Tibial nerve (tissue), 4 donors: Measurements from ENCODE around the gene SUSD2. TPM values are rescaled to one million over a fixed set of nuclear protein-coding genes. Genes with fewer than 3 reads are reported as not detected.
"Not testable (repeated sequence)": the region's sequence is repeated elsewhere in the genome, so short reads cannot be mapped to it uniquely, and the experiment has no call there.

Experiments
- DNase-seq, 2 donors: peaks; one replicate each; pipeline ENCODE4 v3.0.0-alpha.2; 2019; ENCODE audit warnings: low spot score in 2 of 2
- H3K27ac ChIP-seq, 4 donors: fragments of 200-600 bp; sonication (generic) in 3 of 4; one replicate each; pipeline ENCODE4 v1.5.1; 2017 to 2019; ENCODE audit warnings: mild to moderate bottlenecking in 1 of 4
- H3K27me3 ChIP-seq, 2 donors: fragments of 200-600 bp; sonication (generic) in 1 of 2; one replicate each; pipeline versions ENCODE4 v1.5.1 to v1.6.0; 2017 to 2019
- H3K36me3 ChIP-seq, 3 donors: fragments of 200-600 bp; sonication (generic); one replicate each; pipeline ENCODE4 v1.5.1; 2018 to 2019
- H3K4me1 ChIP-seq, 4 donors: fragments of 200-600 bp; sonication (generic) in 3 of 4; one replicate each; pipeline ENCODE4 v1.5.1; 2017 to 2019
- H3K4me3 ChIP-seq, 4 donors: fragments of 200-600 bp; sonication (generic) in 3 of 4; one replicate each; pipeline ENCODE4 v1.5.1; 2017 to 2019; ENCODE audit warnings: mild to moderate bottlenecking in 1 of 4, moderate library complexity in 1 of 4
- H3K9me3 ChIP-seq, 4 donors: fragments of 200-600 bp; sonication (generic) in 3 of 4; one replicate each; pipeline ENCODE4 v1.5.1; 2017 to 2019
- EP300 ChIP-seq, 2 donors: sonication (generic); formaldehyde crosslinking; IDR thresholded peaks; one replicate each; pipeline ENCODE4 v1.6.1; 2017; ENCODE audit warnings: antibody characterized with exemption in 2 of 2, mild to moderate bottlenecking in 1 of 2
- POLR2A ChIP-seq, 2 donors: fragments of 450-650 bp; IDR thresholded peaks; one replicate each; pipeline ENCODE4 v1.6.1; 2017; ENCODE audit warnings: antibody characterized with exemption in 2 of 2, mild to moderate bottlenecking in 2 of 2, moderate library complexity in 2 of 2
- WGBS, 2 donors: methylation state at CpG; one replicate each; pipeline ENCODE4 v1.1.5; 2018; 5-methylcytosine and 5-hydroxymethylcytosine counted together
- total RNA-seq, 4 donors: library from RNA; depleted of rRNA; stranded (reverse); fragments of >200 nt; gene quantifications; one replicate each; pipeline ENCODE4 v1.1.0, GENCODE V29; 2016
- TF ChIP-seq, protein P1 (sequence below), 5 experiments: fragments of 200-600 bp in 3 of 5; fragments of 450-650 bp in 2 of 5; sonication (generic) in 3 of 5; IDR thresholded peaks; one replicate each; pipeline ENCODE4 v1.5.1; 2016 to 2019; ENCODE audit warnings: antibody characterized with exemption in 5 of 5, mild to moderate bottlenecking in 3 of 5, moderate library complexity in 2 of 5

Gene SUSD2
- total RNA-seq, 4 donors from 2014 or later, result 9.0 to 9.6 (median 9.4) TPM

DNA sequence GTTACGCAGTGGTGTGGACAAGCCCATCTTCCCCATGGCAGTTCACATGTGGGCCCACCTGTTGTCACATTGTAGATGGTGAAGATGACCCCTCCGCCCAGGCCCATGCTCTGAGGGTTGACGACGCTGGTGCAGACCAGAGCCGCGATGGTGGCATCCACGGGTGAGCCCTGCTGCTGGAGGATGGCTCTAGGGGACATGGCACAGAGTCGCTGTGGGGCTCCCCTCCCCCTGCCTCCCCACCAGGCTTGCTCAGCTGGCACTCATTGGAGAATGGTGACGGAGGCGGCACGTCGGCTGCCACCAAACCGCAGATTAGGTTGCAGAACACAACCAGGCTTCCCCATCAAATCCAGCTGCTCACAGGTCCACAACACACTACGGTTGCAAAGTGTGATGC, 52.5 kb downstream of the SUSD2 start:
- 90% methylated on average over 2 to 14 of the region's 14 CpGs for WGBS, 2 donors

DNA sequence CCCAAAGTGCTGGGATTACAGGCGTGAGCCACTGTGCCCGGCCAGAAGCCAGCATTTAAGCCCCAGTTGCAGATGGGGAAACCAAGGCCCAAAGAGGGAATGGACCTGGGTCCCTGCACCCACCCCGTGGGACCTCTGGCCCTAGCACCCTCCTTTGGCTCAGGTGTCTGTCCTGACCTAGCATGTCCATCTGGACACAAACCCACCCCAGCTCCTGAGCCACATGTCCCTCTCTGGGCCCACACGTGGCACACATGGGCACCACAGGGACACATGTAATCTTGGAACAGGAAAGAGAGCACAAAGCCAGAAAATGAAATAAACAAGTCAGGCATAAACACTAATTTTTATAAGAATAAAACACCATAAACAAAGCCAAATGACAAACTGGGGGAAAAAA, 54.0 kb downstream of the SUSD2 start:
- Histone ChIP-seq H3K4me1 (no peaks in the 10 kb centered on the region), H3K9me3 (no peaks in the 10 kb centered on the region), H3K36me3 (no peaks in the 10 kb centered on the region), H3K27ac (no peak overlapping the region), H3K4me3 (no peak overlapping the region), H3K27me3 (no peaks in the 10 kb centered on the region)
- 86 to 98% methylated on average over 4 of the region's 4 CpGs for WGBS, 2 donors
- no peak for TF ChIP-seq EP300 (IDR thresholded peaks at IDR 0.05)
- TF ChIP-seq, protein P1, sequence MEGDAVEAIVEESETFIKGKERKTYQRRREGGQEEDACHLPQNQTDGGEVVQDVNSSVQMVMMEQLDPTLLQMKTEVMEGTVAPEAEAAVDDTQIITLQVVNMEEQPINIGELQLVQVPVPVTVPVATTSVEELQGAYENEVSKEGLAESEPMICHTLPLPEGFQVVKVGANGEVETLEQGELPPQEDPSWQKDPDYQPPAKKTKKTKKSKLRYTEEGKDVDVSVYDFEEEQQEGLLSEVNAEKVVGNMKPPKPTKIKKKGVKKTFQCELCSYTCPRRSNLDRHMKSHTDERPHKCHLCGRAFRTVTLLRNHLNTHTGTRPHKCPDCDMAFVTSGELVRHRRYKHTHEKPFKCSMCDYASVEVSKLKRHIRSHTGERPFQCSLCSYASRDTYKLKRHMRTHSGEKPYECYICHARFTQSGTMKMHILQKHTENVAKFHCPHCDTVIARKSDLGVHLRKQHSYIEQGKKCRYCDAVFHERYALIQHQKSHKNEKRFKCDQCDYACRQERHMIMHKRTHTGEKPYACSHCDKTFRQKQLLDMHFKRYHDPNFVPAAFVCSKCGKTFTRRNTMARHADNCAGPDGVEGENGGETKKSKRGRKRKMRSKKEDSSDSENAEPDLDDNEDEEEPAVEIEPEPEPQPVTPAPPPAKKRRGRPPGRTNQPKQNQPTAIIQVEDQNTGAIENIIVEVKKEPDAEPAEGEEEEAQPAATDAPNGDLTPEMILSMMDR (IDR thresholded peaks at IDR 0.05), result no peak
- no peak for TF ChIP-seq POLR2A (IDR thresholded peaks at IDR 0.05)
- DNase-seq, result no peak

More for the DNA sequence above, 52.5 kb downstream of the SUSD2 start:
- no peak for DNase-seq
- H3K9me3 ChIP-seq, result no peaks in the 10 kb centered on the region
- H3K27me3 ChIP-seq, result no peaks in the 10 kb centered on the region
- H3K4me3 ChIP-seq, result no peak overlapping the region
- peaks cover 0 to 4% (median 0%) of the 10 kb centered on the region in 3 donors for H3K36me3 ChIP-seq
- no peak overlapping the region for H3K27ac ChIP-seq
- H3K4me1 ChIP-seq, result no peaks in the 10 kb centered on the region
- TF ChIP-seq EP300 (IDR thresholded peaks at IDR 0.05), result no peak
- TF ChIP-seq, protein P1 (IDR thresholded peaks at IDR 0.05), result no peak
- TF ChIP-seq POLR2A (IDR thresholded peaks at IDR 0.05), result no peak

DNA sequence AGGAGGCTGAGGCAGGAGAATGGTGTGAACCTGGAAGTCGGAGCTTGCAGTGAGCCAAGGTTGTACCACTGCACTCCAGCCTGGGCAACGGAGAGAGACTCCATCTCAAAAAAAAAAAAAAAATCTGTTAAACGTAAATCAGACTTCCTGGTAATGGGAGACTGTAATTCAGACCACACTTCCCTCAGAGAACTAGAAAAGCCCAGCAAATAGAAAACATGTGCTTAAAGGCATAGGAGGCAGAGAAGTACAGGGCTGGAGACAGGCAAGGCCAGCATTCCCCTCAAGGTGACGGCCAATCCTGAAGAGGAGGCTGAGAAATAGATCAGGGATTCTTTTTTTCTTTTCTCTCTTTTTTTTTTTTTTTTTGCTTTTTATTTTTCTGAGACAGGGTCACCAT, 55.4 kb downstream of the SUSD2 start:
- Histone ChIP-seq H3K27ac (no peak overlapping the region), H3K9me3 (no peaks in the 10 kb centered on the region), H3K36me3 (no peaks in the 10 kb centered on the region), H3K27me3 (no peaks in the 10 kb centered on the region), H3K4me3 (no peak overlapping the region), H3K4me1 (no peaks in the 10 kb centered on the region)
- TF ChIP-seq EP300 (IDR thresholded peaks at IDR 0.05) (no peak), POLR2A (IDR thresholded peaks at IDR 0.05) (no peak)
- TF ChIP-seq, protein P1 (IDR thresholded peaks at IDR 0.05), result no peak
- DNase-seq, result no peak
- 75 to 76% methylated on average over 4 of the region's 4 CpGs for WGBS, 2 donors

DNA sequence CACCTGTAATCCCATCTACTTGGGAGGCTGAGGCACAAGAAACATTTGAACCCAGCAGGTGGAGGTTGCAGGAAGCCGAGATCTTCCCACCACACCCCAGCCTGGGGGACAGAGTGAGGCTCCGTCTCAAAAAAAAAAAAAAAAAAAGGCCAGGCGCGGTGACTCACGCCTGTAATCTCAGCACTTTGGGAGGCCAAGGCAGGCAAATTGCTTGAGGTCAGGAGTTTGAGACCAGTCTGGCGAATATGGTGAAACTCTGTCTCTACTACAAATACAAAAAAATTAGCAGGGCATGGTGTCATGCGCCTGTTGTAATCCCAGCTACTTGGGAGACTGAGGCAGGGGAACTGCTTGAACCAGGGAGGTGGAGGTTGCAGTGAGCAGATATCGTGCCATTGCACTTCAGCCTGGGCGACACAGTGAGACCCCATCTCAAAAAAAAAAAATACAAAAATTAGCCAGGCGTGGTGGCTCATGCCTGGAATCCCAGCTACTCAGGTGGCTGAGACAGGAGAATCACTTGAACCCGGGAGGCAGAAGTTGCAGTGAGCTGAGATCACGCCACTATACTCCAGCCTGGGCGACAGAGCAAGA, 56.9 kb downstream of the SUSD2 start:
- 89 to 92% methylated on average over 13 of the region's 13 CpGs for WGBS, 2 donors
- not testable (repeated sequence) for H3K36me3 ChIP-seq, H3K4me1 ChIP-seq, H3K27me3 ChIP-seq, H3K4me3 ChIP-seq, H3K27ac ChIP-seq, DNase-seq, H3K9me3 ChIP-seq

Other genes with a start within 250 kb of the SUSD2 start
- gene GSTT2B, start 220.3 kb upstream of the SUSD2 start, total RNA-seq, result 10 to 100 TPM in 2 of 4 donors, 1 to 10 TPM in 1, under 1 TPM in 1; 0.66 to 17.8 (median 8.7) TPM
- 1 to 10 TPM in 3 of 4 donors, not detected in 1; 2.4 to 4.6 (median 3.3) TPM for gene DDTL, start 214.6 kb upstream of the SUSD2 start, total RNA-seq
- 100 to 1,000 TPM; 121 to 167 (median 131) TPM for gene DDT, start 207.0 kb upstream of the SUSD2 start, total RNA-seq
- gene GSTT2, start 201.4 kb upstream of the SUSD2 start, total RNA-seq, result under 1 TPM in 2 of 4 donors, not detected in 2; 0.39 to 0.66 TPM
- gene GSTT4, start 176.0 kb upstream of the SUSD2 start, total RNA-seq, result not detected
- gene CABIN1, start 170.2 kb upstream of the SUSD2 start, total RNA-seq, result 10 to 100 TPM; 55.5 to 75.0 (median 63.8) TPM
- gene GGT5, start 63.6 kb downstream of the SUSD2 start, total RNA-seq, result 100 to 1,000 TPM in 1 of 4 donors, 10 to 100 TPM in 3; 35.8 to 156 (median 83.7) TPM
- gene SPECC1L, start 89.3 kb downstream of the SUSD2 start, total RNA-seq, result 10 to 100 TPM; 42.2 to 45.1 (median 43.6) TPM
- gene ADORA2A, start 246.1 kb downstream of the SUSD2 start, total RNA-seq, result 1 to 10 TPM; 2.6 to 4.2 (median 3.5) TPM